ENCODE data around the gene GABRP. TPM values are rescaled to one million over a fixed set of nuclear protein-coding genes. Genes with fewer than 3 reads are reported as not detected.
"Not testable (repeated sequence)": the region's sequence is repeated elsewhere in the genome, so short reads cannot be mapped to it uniquely, and the experiment has no call there.

GABRP gene
- polyA plus RNA-seq, 1 donor from 2014 or later, result not detected

- no peak overlapping the region for H3K4me2 ChIP-seq (ENCODE audit: low read length)
- no peak for TF ChIP-seq SMC3 (conservative IDR thresholded peaks at IDR 0.05; ENCODE audit: poor library complexity)
- no peak for TF ChIP-seq EP300 (conservative IDR thresholded peaks at IDR 0.05; ENCODE audit: poor library complexity, severe bottlenecking)
- TF ChIP-seq, protein P1, sequence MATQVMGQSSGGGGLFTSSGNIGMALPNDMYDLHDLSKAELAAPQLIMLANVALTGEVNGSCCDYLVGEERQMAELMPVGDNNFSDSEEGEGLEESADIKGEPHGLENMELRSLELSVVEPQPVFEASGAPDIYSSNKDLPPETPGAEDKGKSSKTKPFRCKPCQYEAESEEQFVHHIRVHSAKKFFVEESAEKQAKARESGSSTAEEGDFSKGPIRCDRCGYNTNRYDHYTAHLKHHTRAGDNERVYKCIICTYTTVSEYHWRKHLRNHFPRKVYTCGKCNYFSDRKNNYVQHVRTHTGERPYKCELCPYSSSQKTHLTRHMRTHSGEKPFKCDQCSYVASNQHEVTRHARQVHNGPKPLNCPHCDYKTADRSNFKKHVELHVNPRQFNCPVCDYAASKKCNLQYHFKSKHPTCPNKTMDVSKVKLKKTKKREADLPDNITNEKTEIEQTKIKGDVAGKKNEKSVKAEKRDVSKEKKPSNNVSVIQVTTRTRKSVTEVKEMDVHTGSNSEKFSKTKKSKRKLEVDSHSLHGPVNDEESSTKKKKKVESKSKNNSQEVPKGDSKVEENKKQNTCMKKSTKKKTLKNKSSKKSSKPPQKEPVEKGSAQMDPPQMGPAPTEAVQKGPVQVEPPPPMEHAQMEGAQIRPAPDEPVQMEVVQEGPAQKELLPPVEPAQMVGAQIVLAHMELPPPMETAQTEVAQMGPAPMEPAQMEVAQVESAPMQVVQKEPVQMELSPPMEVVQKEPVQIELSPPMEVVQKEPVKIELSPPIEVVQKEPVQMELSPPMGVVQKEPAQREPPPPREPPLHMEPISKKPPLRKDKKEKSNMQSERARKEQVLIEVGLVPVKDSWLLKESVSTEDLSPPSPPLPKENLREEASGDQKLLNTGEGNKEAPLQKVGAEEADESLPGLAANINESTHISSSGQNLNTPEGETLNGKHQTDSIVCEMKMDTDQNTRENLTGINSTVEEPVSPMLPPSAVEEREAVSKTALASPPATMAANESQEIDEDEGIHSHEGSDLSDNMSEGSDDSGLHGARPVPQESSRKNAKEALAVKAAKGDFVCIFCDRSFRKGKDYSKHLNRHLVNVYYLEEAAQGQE (IDR thresholded peaks at IDR 0.05; ENCODE audit: borderline replicate concordance), result no peak
- no peak for TF ChIP-seq MXI1 (conservative IDR thresholded peaks at IDR 0.05; ENCODE audit: poor library complexity, severe bottlenecking)
- TF ChIP-seq RAD21 (conservative IDR thresholded peaks at IDR 0.05), result no peak
- no peak for TF ChIP-seq POLR2AphosphoS5 (IDR thresholded peaks at IDR 0.05)
- TF ChIP-seq TAF1 (IDR thresholded peaks at IDR 0.05; ENCODE audit: low read depth), result no peak
- TF ChIP-seq EZH2 (IDR thresholded peaks at IDR 0.05; ENCODE audit: borderline replicate concordance, insufficient read depth, low read length, poor library complexity, severe bottlenecking), result no peak
- TF ChIP-seq, protein P2, sequence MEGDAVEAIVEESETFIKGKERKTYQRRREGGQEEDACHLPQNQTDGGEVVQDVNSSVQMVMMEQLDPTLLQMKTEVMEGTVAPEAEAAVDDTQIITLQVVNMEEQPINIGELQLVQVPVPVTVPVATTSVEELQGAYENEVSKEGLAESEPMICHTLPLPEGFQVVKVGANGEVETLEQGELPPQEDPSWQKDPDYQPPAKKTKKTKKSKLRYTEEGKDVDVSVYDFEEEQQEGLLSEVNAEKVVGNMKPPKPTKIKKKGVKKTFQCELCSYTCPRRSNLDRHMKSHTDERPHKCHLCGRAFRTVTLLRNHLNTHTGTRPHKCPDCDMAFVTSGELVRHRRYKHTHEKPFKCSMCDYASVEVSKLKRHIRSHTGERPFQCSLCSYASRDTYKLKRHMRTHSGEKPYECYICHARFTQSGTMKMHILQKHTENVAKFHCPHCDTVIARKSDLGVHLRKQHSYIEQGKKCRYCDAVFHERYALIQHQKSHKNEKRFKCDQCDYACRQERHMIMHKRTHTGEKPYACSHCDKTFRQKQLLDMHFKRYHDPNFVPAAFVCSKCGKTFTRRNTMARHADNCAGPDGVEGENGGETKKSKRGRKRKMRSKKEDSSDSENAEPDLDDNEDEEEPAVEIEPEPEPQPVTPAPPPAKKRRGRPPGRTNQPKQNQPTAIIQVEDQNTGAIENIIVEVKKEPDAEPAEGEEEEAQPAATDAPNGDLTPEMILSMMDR (IDR thresholded peaks at IDR 0.05; ENCODE audit: poor library complexity, severe bottlenecking), result no peak
- H3K9me2 ChIP-seq (ENCODE audit: insufficient read depth, low read length), result no peaks in the 10 kb centered on the region
- no peaks in the 10 kb centered on the region for H3K9me3 ChIP-seq (ENCODE audit: low read length)
- no peak overlapping the region for H3K9ac ChIP-seq (ENCODE audit: low read length)
- no peak overlapping the region for H2AFZ ChIP-seq (ENCODE audit: low read depth, low read length)
- H3K4me3 ChIP-seq (ENCODE audit: low read length), result no peak overlapping the region
- H3K27ac ChIP-seq (ENCODE audit: low read length), result no peak overlapping the region
- H3K27me3 ChIP-seq (ENCODE audit: insufficient read depth, low read depth, low read length), result no peaks in the 10 kb centered on the region
- no peaks in the 10 kb centered on the region for H3K79me2 ChIP-seq (replicated peaks; ENCODE audit: insufficient read depth, low read length)
- H3K36me3 ChIP-seq (ENCODE audit: insufficient read depth, low read length), result no peaks in the 10 kb centered on the region
- no peaks in the 10 kb centered on the region for H4K20me1 ChIP-seq (ENCODE audit: insufficient read depth)
- H3F3A ChIP-seq (ENCODE audit: insufficient read depth, low read length, poor library complexity, severe bottlenecking), result no peaks in the 10 kb centered on the region
These were observed 21.8 kb upstream of the GABRP start for GRCh38 chr5:170761708-170762066.

DNA sequence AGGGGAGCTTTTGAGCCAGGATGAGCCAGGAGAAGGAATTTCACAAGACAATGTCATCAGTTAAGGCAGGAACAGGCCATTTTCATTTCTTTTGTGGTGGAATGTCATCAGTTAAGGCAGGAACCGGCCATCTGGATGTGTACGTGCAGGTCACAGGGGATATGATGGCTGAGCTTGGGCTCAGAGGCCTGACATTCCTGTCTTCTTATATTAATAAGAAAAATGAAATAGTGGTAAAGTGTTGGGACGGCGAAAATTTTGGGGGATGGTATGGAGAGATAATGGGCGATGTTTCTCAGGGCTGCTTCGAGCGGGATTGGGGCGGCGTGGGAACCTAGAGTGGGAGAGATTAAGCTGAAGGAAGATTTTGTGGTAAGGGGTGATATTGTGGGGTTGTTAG, 21.2 kb upstream of the GABRP start:
- H3K4me3 ChIP-seq (ENCODE audit: low read length); H3K4me2 ChIP-seq (ENCODE audit: low read length); H3K27me3 ChIP-seq (ENCODE audit: insufficient read depth, low read depth, low read length); H3K27ac ChIP-seq (ENCODE audit: low read length); H3K79me2 ChIP-seq (replicated peaks; ENCODE audit: insufficient read depth, low read length); H3K9me2 ChIP-seq (ENCODE audit: insufficient read depth, low read length); H2AFZ ChIP-seq (ENCODE audit: low read depth, low read length); H3K9ac ChIP-seq (ENCODE audit: low read length); H3K36me3 ChIP-seq (ENCODE audit: insufficient read depth, low read length); H3K9me3 ChIP-seq (ENCODE audit: low read length); H3F3A ChIP-seq (ENCODE audit: insufficient read depth, low read length, poor library complexity, severe bottlenecking); H4K20me1 ChIP-seq (ENCODE audit: insufficient read depth): not testable (repeated sequence)

- H3K4me3 ChIP-seq (ENCODE audit: low read length); H3K9me3 ChIP-seq (ENCODE audit: low read length); H3K79me2 ChIP-seq (replicated peaks; ENCODE audit: insufficient read depth, low read length); H3K9ac ChIP-seq (ENCODE audit: low read length); H3K4me2 ChIP-seq (ENCODE audit: low read length); H3K36me3 ChIP-seq (ENCODE audit: insufficient read depth, low read length); H2AFZ ChIP-seq (ENCODE audit: low read depth, low read length); H3K27ac ChIP-seq (ENCODE audit: low read length); H3F3A ChIP-seq (ENCODE audit: insufficient read depth, low read length, poor library complexity, severe bottlenecking); H4K20me1 ChIP-seq (ENCODE audit: insufficient read depth); H3K9me2 ChIP-seq (ENCODE audit: insufficient read depth, low read length); H3K27me3 ChIP-seq (ENCODE audit: insufficient read depth, low read depth, low read length): not testable (repeated sequence)
These were observed 17.7 kb upstream of the GABRP start for GRCh38 chr5:170765868-170766267.

Measured in neural cell (in vitro differentiated cells).